Mesendoderm (in vitro differentiated cells): ENCODE data around the gene PITX2.

ENCODE experiments used
- DNase-seq: peaks from one replicate; pipeline ENCODE4 v3.0.0; 2013
- H2AK5ac ChIP-seq: 2 replicates; pipeline ENCODE4 v1.6.1; 2013; ENCODE audit warnings: low read length, inconsistent platforms
- H2BK120ac ChIP-seq: 2 replicates; pipeline ENCODE4 v1.6.1; 2013; ENCODE audit warnings: low read depth, mild to moderate bottlenecking, low read length, moderate library complexity, mixed read lengths
- H2BK15ac ChIP-seq: replicated peaks from 2 replicates; pipeline ENCODE4 v1.6.1; 2013; ENCODE audit warnings: low read depth, mild to moderate bottlenecking, moderate library complexity
- H2BK5ac ChIP-seq: 2 replicates; pipeline ENCODE4 v1.6.1; 2013; ENCODE audit warnings: low read length, inconsistent platforms
- H3K18ac ChIP-seq: 2 replicates; pipeline ENCODE4 v1.6.1; 2013; ENCODE audit warnings: mild to moderate bottlenecking, low read length, mixed read lengths
- H3K23ac ChIP-seq: one replicate; pipeline ENCODE4 v1.6.1; 2013; ENCODE audit warnings: low read length
- H3K27ac ChIP-seq: 2 replicates; pipeline ENCODE4 v1.5.1; 2013; ENCODE audit warnings: low read depth, mild to moderate bottlenecking, inconsistent platforms, low read length, moderate library complexity
- H3K27me3 ChIP-seq: 2 replicates; pipeline ENCODE4 v1.6.1; 2013; ENCODE audit warnings: low read length, control low read depth, mild to moderate bottlenecking, inconsistent platforms; ENCODE audit not compliant: insufficient read depth, poor library complexity
- H3K36me3 ChIP-seq: 2 replicates; pipeline ENCODE4 v1.6.1; 2013; ENCODE audit warnings: low read length, inconsistent platforms; ENCODE audit not compliant: control insufficient read depth, insufficient read depth
- H3K4ac ChIP-seq: one replicate; pipeline ENCODE4 v1.6.1; 2013; ENCODE audit warnings: low read depth, mild to moderate bottlenecking, low read length, moderate library complexity
- H3K4me1 ChIP-seq: 2 replicates; pipeline ENCODE4 v1.6.1; 2013; ENCODE audit warnings: low read depth, low read length, inconsistent platforms; ENCODE audit not compliant: control insufficient read depth
- H3K4me2 ChIP-seq: 2 replicates; pipeline ENCODE4 v1.6.1; 2013; ENCODE audit warnings: low read length
- H3K4me3 ChIP-seq: 2 replicates; pipeline ENCODE4 v1.5.1; 2013; ENCODE audit warnings: mild to moderate bottlenecking, low read length
- H3K56ac ChIP-seq: one replicate; pipeline ENCODE4 v1.6.1; 2013; ENCODE audit warnings: low read length
- H3K79me1 ChIP-seq: 2 replicates; pipeline ENCODE4 v1.6.1; 2013; ENCODE audit warnings: low read length, inconsistent platforms
- H3K79me2 ChIP-seq: 2 replicates; pipeline ENCODE4 v1.6.1; 2013; ENCODE audit warnings: mild to moderate bottlenecking, low read length; ENCODE audit not compliant: control insufficient read depth, insufficient read depth
- H3K9ac ChIP-seq: 2 replicates; pipeline ENCODE4 v1.6.1; 2013; ENCODE audit warnings: low read length, inconsistent platforms
- H4K5ac ChIP-seq: one replicate; pipeline ENCODE4 v1.6.1; 2013; ENCODE audit warnings: low read length
- H4K8ac ChIP-seq: one replicate; pipeline ENCODE4 v1.6.1; 2013; ENCODE audit warnings: low read depth, mild to moderate bottlenecking, control low read depth, low read length, moderate library complexity
- WGBS: extraction: QIAGEN DNeasy Blood & Tissue Kit; methylation state at CpG from one replicate; pipeline ENCODE4 v1.1.7; 2013; ENCODE audit warnings: low lambda C conversion rate, missing lambda C conversion rate; ENCODE audit not compliant: insufficient coverage; ENCODE audit errors: extremely low coverage; 5-methylcytosine and 5-hydroxymethylcytosine counted together

Gene PITX2

GRCh38 chr4:110619463-110620247 is 3.2 kb downstream of the PITX2 start:
- peak overlapping the region; percentile 59 for H3K23ac ChIP-seq
- H3K79me1 ChIP-seq, result no peaks in the 10 kb centered on the region
- no peak overlapping the region for H2AK5ac ChIP-seq
- H2BK120ac ChIP-seq, result peak overlapping the region; percentile 40
- H2BK15ac ChIP-seq, result peak overlapping the region; percentile 20
- H2BK5ac ChIP-seq, result peak overlapping the region; percentile 100
- peak overlapping the region; percentile 94 for H3K27ac ChIP-seq
- H3K56ac ChIP-seq, result peak overlapping the region; percentile 100
- peak overlapping the region; percentile 100 for H3K9ac ChIP-seq
- peak overlapping the region; percentile 89 for H3K4me2 ChIP-seq
- peak overlapping the region; percentile 15 for H4K5ac ChIP-seq
- H3K27me3 ChIP-seq, result no peaks in the 10 kb centered on the region
- no peaks in the 10 kb centered on the region for H3K36me3 ChIP-seq
- no CpG with 5 or more reads among the region's 35 CpGs for WGBS
- H4K8ac ChIP-seq, result no peak overlapping the region
- peak overlapping the region; percentile 62 for H3K18ac ChIP-seq
- peak overlapping the region; percentile 78 for H3K4me3 ChIP-seq
- DNase-seq, result peak; percentile 98
- H3K4ac ChIP-seq, result peak overlapping the region; percentile 87
- peaks cover 60% of the 10 kb centered on the region for H3K79me2 ChIP-seq
- H3K4me1 ChIP-seq, result no peaks in the 10 kb centered on the region

- Histone ChIP-seq H3K27ac (peak overlapping the region; percentile 94), H3K79me2 (peaks cover 62% of the 10 kb centered on the region), H3K4me1 (no peaks in the 10 kb centered on the region), H3K79me1 (no peaks in the 10 kb centered on the region), H4K5ac (peak overlapping the region; percentile 65), H3K4me3 (peak overlapping the region; percentile 78), H2BK15ac (no peak overlapping the region), H3K56ac (peak overlapping the region; percentile 100), H4K8ac (peak overlapping the region; percentile 30), H3K36me3 (no peaks in the 10 kb centered on the region), H2AK5ac (peak overlapping the region; percentile 98), H3K4me2 (peak overlapping the region; percentile 89), H3K23ac (peak overlapping the region; percentile 32), H3K27me3 (no peaks in the 10 kb centered on the region), H3K18ac (peak overlapping the region; percentile 62), H3K4ac (peak overlapping the region; percentile 64), H2BK5ac (peak overlapping the region; percentile 100), H2BK120ac (peak overlapping the region; percentile 40), H3K9ac (peak overlapping the region; percentile 100)
- no CpG with 5 or more reads among the region's 45 CpGs for WGBS
- DNase-seq, result peak; percentile 75
Measured at GRCh38 chr4:110618581-110619462, 4.1 kb downstream of the PITX2 start.

- Histone ChIP-seq H2BK5ac (peak overlapping the region; percentile 100), H4K5ac (no peak overlapping the region), H3K27me3 (no peaks in the 10 kb centered on the region), H3K36me3 (no peaks in the 10 kb centered on the region), H3K79me2 (peaks cover 66% of the 10 kb centered on the region), H2AK5ac (peak overlapping the region; percentile 89), H3K56ac (peak overlapping the region; percentile 100), H3K79me1 (no peaks in the 10 kb centered on the region), H2BK15ac (no peak overlapping the region), H3K9ac (peak overlapping the region; percentile 100), H2BK120ac (no peak overlapping the region), H3K18ac (peak overlapping the region; percentile 62), H4K8ac (no peak overlapping the region), H3K27ac (peak overlapping the region; percentile 94), H3K23ac (peak overlapping the region; percentile 32), H3K4me3 (peak overlapping the region; percentile 78), H3K4me2 (peak overlapping the region; percentile 89), H3K4ac (peak overlapping the region; percentile 64), H3K4me1 (peaks cover 2% of the 10 kb centered on the region)
- no CpG with 5 or more reads among the region's 38 CpGs for WGBS
- DNase-seq, result peak; percentile 92
Measured at GRCh38 chr4:110617646-110618580, 5.0 kb downstream of the PITX2 start.

- no peak overlapping the region for H3K4ac ChIP-seq
- no peak overlapping the region for H4K5ac ChIP-seq
- H2AK5ac ChIP-seq, result no peak overlapping the region
- no peak overlapping the region for H4K8ac ChIP-seq
- no peak overlapping the region for H2BK15ac ChIP-seq
- H3K79me2 ChIP-seq, result peaks cover 73% of the 10 kb centered on the region
- no peak overlapping the region for H3K4me3 ChIP-seq
- no peaks in the 10 kb centered on the region for H3K27me3 ChIP-seq
- no peaks in the 10 kb centered on the region for H3K79me1 ChIP-seq
- H3K36me3 ChIP-seq, result no peaks in the 10 kb centered on the region
- H3K4me2 ChIP-seq, result no peak overlapping the region
- H3K9ac ChIP-seq, result peak overlapping the region; percentile 78
- H3K23ac ChIP-seq, result no peak overlapping the region
- DNase-seq, result peak; percentile 34
- peaks cover 2% of the 10 kb centered on the region for H3K4me1 ChIP-seq
- no peak overlapping the region for H2BK5ac ChIP-seq
- H2BK120ac ChIP-seq, result no peak overlapping the region
- no CpG with 5 or more reads among the region's 2 CpGs for WGBS
- H3K56ac ChIP-seq, result peak overlapping the region; percentile 77
- no peak overlapping the region for H3K18ac ChIP-seq
- H3K27ac ChIP-seq, result no peak overlapping the region
Measured at GRCh38 chr4:110617075-110617640, 5.7 kb downstream of the PITX2 start.
